Fibroblast of lung (primary cell): ENCODE results near the gene FARP1. TPM values are rescaled to one million over a fixed set of nuclear protein-coding genes. Genes with fewer than 3 reads are reported as not detected.
"Not testable (repeated sequence)": the region's sequence is repeated elsewhere in the genome, so short reads cannot be mapped to it uniquely, and the experiment has no call there.

Source experiments
- DNase-seq, 2 donors: peaks; one replicate each; pipeline versions ENCODE4 v3.0.0 to v3.0.0-alpha.2; 2010; ENCODE audit warnings: low read depth in 2 of 2
- H2AFZ ChIP-seq: 2 replicates; pipeline ENCODE4 v1.5.1; 2012; ENCODE audit warnings: low read length, control low read depth, inconsistent platforms
- H3K27ac ChIP-seq: 2 replicates; pipeline ENCODE4 v1.5.1; 2011; ENCODE audit warnings: low read length, control low read depth; ENCODE audit not compliant: insufficient read depth
- H3K27me3 ChIP-seq: 2 replicates; pipeline ENCODE4 v1.5.1; 2011; ENCODE audit warnings: mild to moderate bottlenecking, low read length; ENCODE audit not compliant: control insufficient read depth, insufficient read depth
- H3K36me3 ChIP-seq: 2 replicates; pipeline ENCODE4 v1.5.1; 2011; ENCODE audit warnings: low read length; ENCODE audit not compliant: control insufficient read depth, insufficient read depth
- H3K4me1 ChIP-seq: 2 replicates; pipeline ENCODE4 v1.5.1; 2011; ENCODE audit warnings: low read length; ENCODE audit not compliant: control insufficient read depth, insufficient read depth; ENCODE audit errors: extremely low read depth
- H3K4me2 ChIP-seq: 2 replicates; pipeline ENCODE4 v1.5.1; 2011; ENCODE audit warnings: low read length, control low read depth; ENCODE audit not compliant: insufficient read depth; ENCODE audit errors: extremely low read depth
- H3K4me3 ChIP-seq, 4 experiments: fragments of 200-600 bp in 1 of 4; sonication (generic) in 1 of 4; replicated peaks in 1 of 4; 2 replicates each; pipeline ENCODE4 v1.5.1; 2011 to 2016; ENCODE audit warnings: low read length in 4 of 4, low read depth in 3 of 4, mild to moderate bottlenecking in 3 of 4, control low read depth in 2 of 4, inconsistent platforms in 1 of 4, mixed read lengths in 1 of 4; ENCODE audit not compliant: insufficient read depth in 1 of 4; ENCODE audit errors: control extremely low read depth in 1 of 4
- H3K79me2 ChIP-seq: 2 replicates; pipeline ENCODE4 v1.5.1; 2012; ENCODE audit warnings: mild to moderate bottlenecking, low read length, inconsistent platforms; ENCODE audit not compliant: control insufficient read depth, insufficient read depth
- H3K9ac ChIP-seq: 2 replicates; pipeline ENCODE4 v1.5.1; 2011; ENCODE audit warnings: mild to moderate bottlenecking, low read length, control low read depth; ENCODE audit not compliant: insufficient read depth
- H3K9me3 ChIP-seq: 2 replicates; pipeline ENCODE4 v1.5.1; 2012; ENCODE audit warnings: low read depth, low read length; ENCODE audit not compliant: control insufficient read depth, insufficient read depth
- H4K20me1 ChIP-seq: 2 replicates; pipeline ENCODE4 v1.5.1; 2011; ENCODE audit warnings: low read length; ENCODE audit not compliant: control insufficient read depth, insufficient read depth; ENCODE audit errors: extremely low read depth
- EZH2 ChIP-seq: IDR thresholded peaks from 2 replicates; pipeline ENCODE4 v1.5.1; 2012; ENCODE audit warnings: low read length, control low read depth, mild to moderate bottlenecking; ENCODE audit errors: missing control alignments
- polyA plus RNA-seq, 2 donors: library from polyadenylated mRNA; depleted of rRNA in 1 of 2; stranded (reverse) in 1 of 2; unstranded in 1 of 2; fragments of >200 nt; gene quantifications; 2 replicates each; pipeline ENCODE4 v1.2.1, GENCODE V29; 2011 to 2012; ENCODE audit warnings: missing spikeins in 1 of 2
- total RNA-seq: library from RNA; depleted of rRNA; stranded (reverse); fragments of >200 nt; gene quantifications from 2 replicates; pipeline ENCODE4 v1.2.1, GENCODE V29; 2014
- TF ChIP-seq, protein P1 (sequence below), 2 donors: IDR thresholded peaks in 1 of 2; conservative IDR thresholded peaks in 1 of 2; 1 replicate in 1 of 2; 2 replicates in 1 of 2; pipeline ENCODE4 v1.5.1; 2011 to 2012; ENCODE audit warnings: low read length in 2 of 2, control low read depth in 1 of 2, inconsistent platforms in 1 of 2, low read depth in 1 of 2, mild to moderate bottlenecking in 1 of 2

Gene FARP1
- total and polyA plus RNA-seq, 2 donors (not counting 1 experiment from before 2014, with no cell fraction given), result 50.9 to 199 TPM

DNA sequence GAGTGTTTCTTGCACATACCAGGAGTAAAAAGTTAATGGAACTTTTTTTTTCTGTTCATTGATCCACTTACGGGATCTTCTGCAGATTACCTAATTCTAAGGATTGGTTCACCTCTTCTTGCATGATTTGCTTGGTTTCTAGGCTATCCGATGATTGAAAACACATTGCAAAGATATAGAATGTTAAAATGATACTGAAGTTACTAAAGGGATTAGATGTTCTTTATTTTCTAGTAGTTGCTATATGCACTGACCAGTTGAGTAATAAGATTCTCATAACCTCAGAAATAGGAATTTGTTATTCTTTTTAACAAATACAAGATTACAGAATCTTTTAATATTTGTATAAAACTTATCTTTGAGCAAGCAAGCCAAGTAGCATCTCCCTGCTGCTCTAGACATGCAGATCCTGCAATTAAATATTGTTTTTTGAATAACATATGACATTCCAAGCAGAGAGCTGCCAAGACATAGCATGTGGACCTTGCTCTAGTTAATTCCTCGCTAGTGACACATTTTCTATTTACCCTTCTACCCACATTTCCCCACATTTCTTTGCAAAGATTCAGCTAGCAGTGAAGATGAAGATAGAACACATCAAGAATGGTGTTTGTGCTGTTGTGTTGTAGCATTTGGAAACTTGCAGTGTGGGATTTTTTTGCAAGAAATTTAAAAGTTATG, 85.9 kb downstream of the FARP1 start:
- no peak overlapping the region for H3K27ac ChIP-seq
- H3K4me2 ChIP-seq, result no peak overlapping the region
- peaks cover 24% of the 10 kb centered on the region for H3K79me2 ChIP-seq

GRCh38 chr13:98230762-98231161, 87.9 kb downstream of the FARP1 start:
- not testable (repeated sequence) for DNase-seq, H2AFZ ChIP-seq, H3K4me1 ChIP-seq, H3K27me3 ChIP-seq, H3K4me3 ChIP-seq, H4K20me1 ChIP-seq, H3K4me2 ChIP-seq, H3K36me3 ChIP-seq, H3K9me3 ChIP-seq, H3K27ac ChIP-seq, H3K9ac ChIP-seq
- peaks cover 16% of the 10 kb centered on the region for H3K79me2 ChIP-seq

More for the DNA sequence above, 85.9 kb downstream of the FARP1 start:
- no peaks in the 10 kb centered on the region for H3K27me3 ChIP-seq
- no peak overlapping the region for H3K9ac ChIP-seq
- H3K4me3 ChIP-seq, result no peak overlapping the region
- peak in 1 of 2 donors; percentile 60 for DNase-seq
- no peaks in the 10 kb centered on the region for H3K9me3 ChIP-seq
- TF ChIP-seq, protein P1, sequence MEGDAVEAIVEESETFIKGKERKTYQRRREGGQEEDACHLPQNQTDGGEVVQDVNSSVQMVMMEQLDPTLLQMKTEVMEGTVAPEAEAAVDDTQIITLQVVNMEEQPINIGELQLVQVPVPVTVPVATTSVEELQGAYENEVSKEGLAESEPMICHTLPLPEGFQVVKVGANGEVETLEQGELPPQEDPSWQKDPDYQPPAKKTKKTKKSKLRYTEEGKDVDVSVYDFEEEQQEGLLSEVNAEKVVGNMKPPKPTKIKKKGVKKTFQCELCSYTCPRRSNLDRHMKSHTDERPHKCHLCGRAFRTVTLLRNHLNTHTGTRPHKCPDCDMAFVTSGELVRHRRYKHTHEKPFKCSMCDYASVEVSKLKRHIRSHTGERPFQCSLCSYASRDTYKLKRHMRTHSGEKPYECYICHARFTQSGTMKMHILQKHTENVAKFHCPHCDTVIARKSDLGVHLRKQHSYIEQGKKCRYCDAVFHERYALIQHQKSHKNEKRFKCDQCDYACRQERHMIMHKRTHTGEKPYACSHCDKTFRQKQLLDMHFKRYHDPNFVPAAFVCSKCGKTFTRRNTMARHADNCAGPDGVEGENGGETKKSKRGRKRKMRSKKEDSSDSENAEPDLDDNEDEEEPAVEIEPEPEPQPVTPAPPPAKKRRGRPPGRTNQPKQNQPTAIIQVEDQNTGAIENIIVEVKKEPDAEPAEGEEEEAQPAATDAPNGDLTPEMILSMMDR (conservative IDR thresholded peaks at IDR 0.05 in 1 of 2, IDR thresholded peaks at IDR 0.05 in 1 of 2; ENCODE audit: low read depth in 1 of 2, low read length in 2 of 2), result no peak
- no peak for TF ChIP-seq EZH2
- no peaks in the 10 kb centered on the region for H4K20me1 ChIP-seq
- peaks cover 3% of the 10 kb centered on the region for H3K4me1 ChIP-seq
- H3K36me3 ChIP-seq, result peaks cover 2% of the 10 kb centered on the region
- H2AFZ ChIP-seq, result no peak overlapping the region

- no peak overlapping the region for H3K27ac ChIP-seq
- peaks cover 12% of the 10 kb centered on the region for H3K79me2 ChIP-seq
- no peak overlapping the region for H3K4me2 ChIP-seq
Measured at GRCh38 chr13:98232456-98232855, 89.6 kb downstream of the FARP1 start.

More at GRCh38 chr13:98232456-98232855, 89.6 kb downstream of the FARP1 start:
- DNase-seq, result peak in 1 of 2 donors; percentile 51
- H3K36me3 ChIP-seq, result no peaks in the 10 kb centered on the region
- no peaks in the 10 kb centered on the region for H3K9me3 ChIP-seq
- peaks cover 3% of the 10 kb centered on the region for H3K4me1 ChIP-seq
- H3K4me3 ChIP-seq, result no peak overlapping the region
- no peaks in the 10 kb centered on the region for H4K20me1 ChIP-seq
- TF ChIP-seq, protein P1 (conservative IDR thresholded peaks at IDR 0.05 in 1 of 2, IDR thresholded peaks at IDR 0.05 in 1 of 2; ENCODE audit: low read depth in 1 of 2, low read length in 2 of 2), result no peak
- H3K9ac ChIP-seq, result no peak overlapping the region
- H3K27me3 ChIP-seq, result no peaks in the 10 kb centered on the region
- no peak overlapping the region for H2AFZ ChIP-seq
